Lower leg skin (tissue), 4 donors: Measurements from ENCODE around the gene TET2. TPM values are rescaled to one million over a fixed set of nuclear protein-coding genes. Genes with fewer than 3 reads are reported as not detected.

ENCODE experiments used
- DNase-seq, 2 donors: peaks; one replicate each; pipeline ENCODE4 v3.0.0-alpha.2; 2019; ENCODE audit warnings: low spot score in 2 of 2
- H3K4me3 ChIP-seq: fragments of 200-600 bp; sonication (generic); 2 replicates; pipeline ENCODE4 v1.5.1; 2017; ENCODE audit warnings: mild to moderate bottlenecking, low read depth; ENCODE audit not compliant: poor library complexity, severe bottlenecking
- CTCF ChIP-seq, 3 donors: fragments of 450-650 bp; IDR thresholded peaks; one replicate each; pipeline ENCODE4 v1.5.1; 2016; ENCODE audit warnings: antibody characterized with exemption in 3 of 3, mild to moderate bottlenecking in 3 of 3, moderate library complexity in 2 of 3
- POLR2A ChIP-seq, 2 donors: fragments of 450-650 bp; IDR thresholded peaks; one replicate each; pipeline ENCODE4 v1.6.1; 2016 to 2017; ENCODE audit warnings: antibody characterized with exemption in 2 of 2, mild to moderate bottlenecking in 1 of 2, moderate library complexity in 1 of 2
- WGBS, 2 donors: methylation state at CpG; one replicate each; pipeline ENCODE4 v1.1.5; 2018; 5-methylcytosine and 5-hydroxymethylcytosine counted together
- intact Hi-C: fragments of 100-400 bp; cut with DNase I; formaldehyde crosslinking; loops from one replicate; pipeline ENCODE4 v1.15.0; 2023; ENCODE audit warnings: low total_unique reads
- total RNA-seq, 4 donors: library from RNA; depleted of rRNA; stranded (reverse); fragments of >200 nt; gene quantifications; one replicate each; pipeline ENCODE4 v1.1.0, GENCODE V29; 2016

TET2 gene
- total RNA-seq, 4 donors from 2014 or later, result 31.0 to 36.0 (median 32.8) TPM

GRCh38 chr4:105304085-105304484, 157.4 kb downstream of the TET2 start:
- intact Hi-C loops, result no loop called here
- TF ChIP-seq POLR2A (IDR thresholded peaks at IDR 0.05) (no peak), CTCF (IDR thresholded peaks at IDR 0.05) (no peak)
- H3K4me3 ChIP-seq, result no peak overlapping the region
- DNase-seq, result no peak

- WGBS, 2 donors, result 87 to 92% methylated on average over 5 of the region's 5 CpGs
- TF ChIP-seq CTCF (IDR thresholded peaks at IDR 0.05) (no peak), POLR2A (IDR thresholded peaks at IDR 0.05) (no peak)
- DNase-seq, result no peak
- H3K4me3 ChIP-seq, result no peak overlapping the region
- intact Hi-C loops, result no loop called here
Observed at GRCh38 chr4:105305019-105305836, 158.6 kb downstream of the TET2 start.

- H3K4me3 ChIP-seq, result no peak overlapping the region
- intact Hi-C loops, result no loop called here
- TF ChIP-seq POLR2A (IDR thresholded peaks at IDR 0.05) (no peak), CTCF (IDR thresholded peaks at IDR 0.05) (no peak)
- no peak for DNase-seq
- WGBS, 2 donors, result 73 to 76% methylated on average over 5 of the region's 5 CpGs
Observed at GRCh38 chr4:105306158-105306781, 159.6 kb downstream of the TET2 start.

GRCh38 chr4:105306820-105307219, 160.1 kb downstream of the TET2 start:
- no peak overlapping the region for H3K4me3 ChIP-seq
- intact Hi-C loops, result no loop called here
- 84 to 90% methylated on average over 3 of the region's 3 CpGs for WGBS, 2 donors
- DNase-seq, result no peak
- TF ChIP-seq CTCF (IDR thresholded peaks at IDR 0.05) (no peak), POLR2A (IDR thresholded peaks at IDR 0.05) (no peak)

GRCh38 chr4:105318486-105318885, 171.8 kb downstream of the TET2 start:
- DNase-seq, result no peak
- intact Hi-C loops, result no loop called here
- WGBS, 2 donors, result 86 to 89% methylated on average over 1 of the region's 1 CpG
- no peak for TF ChIP-seq POLR2A (IDR thresholded peaks at IDR 0.05)
- no peak for TF ChIP-seq CTCF (IDR thresholded peaks at IDR 0.05)
- no peak overlapping the region for H3K4me3 ChIP-seq
